GM12801 (cell line): ENCODE measurements around the gene EPHA6.

Experiments used
- TF ChIP-seq, protein P1 (sequence below): IDR thresholded peaks from one replicate; pipeline ENCODE4 v1.5.1; 2011; ENCODE audit warnings: control low read depth; ENCODE audit not compliant: insufficient read length; ENCODE audit errors: extremely low read depth

EPHA6 gene

DNA sequence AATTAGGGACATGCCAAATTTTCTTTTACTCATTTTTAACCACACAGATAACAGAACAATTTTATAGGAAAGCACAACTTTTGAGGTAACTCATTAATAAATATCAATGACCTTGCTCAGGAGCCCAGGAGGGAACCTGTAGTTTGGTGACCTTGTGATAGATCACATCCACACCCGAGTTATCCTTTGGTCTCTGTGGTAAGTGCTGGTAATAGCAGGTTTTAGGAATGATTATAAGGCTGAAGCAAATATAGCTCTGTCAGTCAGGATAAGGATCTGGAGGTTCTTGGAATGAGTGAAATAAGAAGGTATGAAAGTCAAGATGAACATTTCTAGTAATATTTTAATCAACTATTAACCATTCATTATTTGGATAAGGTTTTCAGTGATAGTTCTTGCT, 46.5 kb downstream of the EPHA6 start:
- TF ChIP-seq, protein P1, sequence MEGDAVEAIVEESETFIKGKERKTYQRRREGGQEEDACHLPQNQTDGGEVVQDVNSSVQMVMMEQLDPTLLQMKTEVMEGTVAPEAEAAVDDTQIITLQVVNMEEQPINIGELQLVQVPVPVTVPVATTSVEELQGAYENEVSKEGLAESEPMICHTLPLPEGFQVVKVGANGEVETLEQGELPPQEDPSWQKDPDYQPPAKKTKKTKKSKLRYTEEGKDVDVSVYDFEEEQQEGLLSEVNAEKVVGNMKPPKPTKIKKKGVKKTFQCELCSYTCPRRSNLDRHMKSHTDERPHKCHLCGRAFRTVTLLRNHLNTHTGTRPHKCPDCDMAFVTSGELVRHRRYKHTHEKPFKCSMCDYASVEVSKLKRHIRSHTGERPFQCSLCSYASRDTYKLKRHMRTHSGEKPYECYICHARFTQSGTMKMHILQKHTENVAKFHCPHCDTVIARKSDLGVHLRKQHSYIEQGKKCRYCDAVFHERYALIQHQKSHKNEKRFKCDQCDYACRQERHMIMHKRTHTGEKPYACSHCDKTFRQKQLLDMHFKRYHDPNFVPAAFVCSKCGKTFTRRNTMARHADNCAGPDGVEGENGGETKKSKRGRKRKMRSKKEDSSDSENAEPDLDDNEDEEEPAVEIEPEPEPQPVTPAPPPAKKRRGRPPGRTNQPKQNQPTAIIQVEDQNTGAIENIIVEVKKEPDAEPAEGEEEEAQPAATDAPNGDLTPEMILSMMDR: no peak

DNA sequence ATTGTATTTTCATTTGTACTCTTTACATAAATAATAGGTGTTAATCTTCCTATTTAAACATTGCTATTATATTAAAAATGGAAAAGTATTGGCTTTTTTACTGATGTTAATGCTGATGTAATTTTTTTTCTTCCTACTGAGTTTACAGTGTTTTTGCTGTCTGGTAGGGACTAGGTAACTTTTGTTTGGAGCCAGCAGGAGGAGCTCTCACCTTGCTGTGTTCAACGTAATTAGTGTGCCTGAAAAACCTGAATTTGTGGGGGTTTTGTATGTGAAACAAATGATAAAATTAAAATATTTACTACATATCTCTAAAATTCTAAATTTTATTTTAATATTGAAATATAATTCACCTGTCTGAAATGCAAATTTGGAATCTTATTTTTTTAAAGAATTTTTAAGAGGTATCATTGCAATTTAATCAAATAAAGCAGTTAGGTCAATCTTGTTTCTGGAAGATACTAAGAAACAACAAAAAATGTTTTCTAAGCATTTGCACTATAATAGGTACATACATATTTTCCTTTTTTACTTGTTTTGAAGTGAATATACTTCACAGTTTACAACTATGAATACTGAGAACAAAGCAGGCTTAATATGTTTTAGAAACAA, 48.8 kb downstream of the EPHA6 start:
- TF ChIP-seq, protein P1: no peak

DNA sequence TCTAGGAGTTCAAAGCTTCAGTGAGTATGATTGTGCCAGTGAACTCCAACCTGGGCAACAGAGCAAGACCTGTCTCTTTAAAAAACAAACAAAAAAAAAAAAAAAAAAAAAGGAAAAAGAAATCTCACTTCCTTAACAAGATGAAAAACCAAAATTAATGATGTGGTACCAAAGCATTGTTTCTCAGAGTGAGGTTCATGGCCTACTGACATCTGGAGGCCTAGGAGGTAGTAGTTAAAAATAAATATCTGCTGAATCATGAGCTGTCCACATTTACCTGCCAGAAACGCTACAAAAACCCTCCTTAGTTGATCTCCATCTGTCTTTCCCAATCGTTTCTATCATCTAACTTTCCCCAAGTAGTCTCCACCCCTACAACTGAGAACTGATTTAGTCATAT, 51.2 kb downstream of the EPHA6 start:
- TF ChIP-seq, protein P1: no peak

DNA sequence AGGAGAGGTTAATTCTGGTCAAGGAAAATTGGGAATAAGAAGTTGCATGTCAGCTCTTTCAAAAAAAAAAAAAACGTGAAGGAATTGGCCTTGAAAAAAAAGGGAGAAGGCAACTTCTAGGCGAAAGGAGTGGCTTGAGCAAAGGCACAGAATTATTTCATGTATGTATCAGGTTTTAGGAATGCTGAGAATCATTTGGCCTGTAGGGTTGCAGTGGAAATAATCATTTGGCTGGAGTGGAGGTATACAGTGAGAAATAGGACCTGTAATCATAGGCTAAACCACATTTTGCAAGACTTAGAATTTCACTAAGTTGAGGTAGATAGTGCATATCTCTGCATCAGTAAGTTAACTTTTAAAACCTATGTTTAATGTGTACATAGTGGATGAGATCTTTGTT, 54.9 kb downstream of the EPHA6 start:
- TF ChIP-seq, protein P1: no peak

DNA sequence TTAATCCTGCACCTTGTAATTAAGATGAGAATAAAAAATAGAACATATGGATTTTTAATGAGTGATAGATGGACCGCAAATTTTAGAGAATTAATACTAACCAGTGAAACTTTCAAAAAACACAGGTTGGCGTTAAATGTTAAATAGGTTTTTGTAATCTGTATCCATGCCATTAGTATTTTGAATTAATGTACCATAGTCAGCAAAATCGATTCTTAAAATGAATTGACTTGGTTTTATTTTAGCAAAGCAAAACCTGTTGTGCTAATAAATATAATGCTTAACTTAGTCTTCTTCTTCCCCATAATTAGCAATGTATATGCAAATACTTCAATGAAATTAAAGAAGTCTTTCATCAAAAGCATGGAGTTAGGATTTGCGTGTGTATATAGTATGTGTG, 63.1 kb downstream of the EPHA6 start:
- TF ChIP-seq, protein P1: no peak

DNA sequence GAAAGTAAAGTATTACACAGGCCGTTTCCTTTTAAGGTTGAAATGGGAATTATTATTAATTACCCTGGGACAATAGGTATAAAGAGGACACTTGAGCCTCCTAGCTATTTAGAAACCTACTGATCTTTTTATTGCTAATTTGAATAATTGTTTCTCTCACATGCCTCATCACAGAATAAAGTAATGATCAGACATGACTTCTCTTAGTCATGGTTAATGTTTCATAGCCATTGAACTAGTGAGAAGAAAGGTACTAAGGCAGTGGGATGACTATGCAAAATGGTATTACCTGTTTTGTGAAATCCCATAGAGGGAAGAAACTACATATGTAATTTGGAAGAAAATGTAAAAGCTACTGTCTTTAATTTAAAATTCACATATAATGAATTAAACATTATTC, 85.6 kb downstream of the EPHA6 start:
- TF ChIP-seq, protein P1: no peak

DNA sequence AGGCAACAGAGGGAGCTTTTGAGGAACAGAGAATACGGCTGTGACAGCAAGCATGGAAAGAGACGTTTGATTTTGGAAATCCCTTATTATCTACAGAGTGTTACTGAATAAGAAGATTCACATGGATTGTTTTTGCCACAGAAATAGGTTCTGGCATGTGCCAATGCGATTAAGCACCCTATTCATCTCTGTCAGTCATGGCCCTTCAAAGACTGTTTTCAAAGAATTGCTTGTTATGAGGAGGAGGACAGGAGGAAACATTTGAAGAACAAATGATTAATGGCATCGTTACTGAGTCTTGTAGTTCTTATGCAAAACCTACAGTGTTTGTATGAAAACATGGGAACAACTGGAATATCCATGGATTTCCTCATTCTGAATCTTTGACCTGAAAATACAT, 86.2 kb downstream of the EPHA6 start:
- TF ChIP-seq, protein P1: no peak
